ENCODE measurements around the gene UMOD. TPM values are rescaled to one million over a fixed set of nuclear protein-coding genes. Genes with fewer than 3 reads are reported as not detected.

Gene UMOD
- not detected in 2 replicates for total RNA-seq

DNA sequence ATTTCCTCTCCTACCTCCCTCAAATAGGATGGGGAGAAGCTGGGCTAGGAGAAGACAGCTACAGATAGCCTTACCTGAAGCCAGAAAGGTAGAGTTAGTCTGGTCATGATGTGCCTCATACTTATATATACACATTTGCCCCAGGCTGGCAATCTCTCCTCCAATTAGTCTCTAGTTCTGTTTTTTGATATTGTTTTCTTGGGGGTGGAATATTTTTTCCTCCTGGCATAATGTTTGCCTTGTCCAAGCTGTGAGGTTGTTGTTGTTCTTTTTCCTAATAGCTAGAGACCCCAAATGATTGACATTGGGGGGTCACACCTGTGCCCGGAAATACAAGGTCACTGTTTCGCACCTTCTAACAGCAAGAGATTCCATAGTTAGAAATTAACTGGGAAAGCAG, at the start of gene UMOD:
UMOD (minus strand) TSS at position 101 of the 400 bp plus-strand sequence. CDS start 1,978 bp downstream, outside the sequence.

DNA sequence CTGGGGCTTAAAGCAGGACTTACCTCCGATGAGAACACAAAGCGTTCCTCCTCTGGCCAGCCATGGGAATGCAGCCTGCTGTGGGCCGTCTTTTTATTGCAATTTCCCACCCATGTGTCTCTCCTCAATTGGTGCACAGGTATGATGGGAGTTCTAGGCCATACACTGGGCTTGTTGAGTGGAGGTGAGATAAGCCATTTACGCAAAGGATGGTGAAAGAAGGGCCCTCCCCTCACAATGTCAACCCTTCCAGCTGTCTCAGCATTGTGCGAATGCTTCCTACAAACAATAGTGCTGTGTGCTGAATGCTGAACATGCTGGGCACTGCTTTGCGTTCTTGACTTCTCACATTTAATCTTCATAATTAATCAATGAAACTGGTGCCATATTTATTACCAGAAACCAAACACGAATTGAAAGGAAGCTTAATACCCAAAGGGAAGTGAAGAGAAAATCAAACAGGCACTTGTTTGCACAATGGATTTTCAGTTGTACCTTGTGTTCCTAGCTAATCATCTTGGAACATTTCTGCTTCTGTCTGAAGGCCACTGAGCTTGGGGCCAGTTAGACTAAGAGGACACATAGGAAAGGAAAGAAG, 25.0 kb downstream of the UMOD start, which contains the start of gene GP2:
GP2 (minus strand) TSS at position 70 of the 598 bp plus-strand sequence. CDS start 1,082 bp downstream, outside the sequence.

Other genes starting within 250 kb of the UMOD start
- not detected in 2 replicates for gene GP2, start 25.2 kb downstream of the UMOD start, total RNA-seq
- gene PDILT, start 52.0 kb upstream of the UMOD start, total RNA-seq = not detected in 2 replicates
- not detected in 2 replicates for gene ACSM5, start 56.8 kb upstream of the UMOD start, total RNA-seq
- not detected in 2 replicates for gene ACSM2A, start 98.8 kb upstream of the UMOD start, total RNA-seq
- not detected in 2 replicates for gene ACSM2B, start 223.7 kb upstream of the UMOD start, total RNA-seq

Measured in epithelial cell of umbilical artery (primary cell).